ENCODE results near the gene CACNG5. TPM values are rescaled to one million over a fixed set of nuclear protein-coding genes. Genes with fewer than 3 reads are reported as not detected.

The CACNG5 gene, protein sequence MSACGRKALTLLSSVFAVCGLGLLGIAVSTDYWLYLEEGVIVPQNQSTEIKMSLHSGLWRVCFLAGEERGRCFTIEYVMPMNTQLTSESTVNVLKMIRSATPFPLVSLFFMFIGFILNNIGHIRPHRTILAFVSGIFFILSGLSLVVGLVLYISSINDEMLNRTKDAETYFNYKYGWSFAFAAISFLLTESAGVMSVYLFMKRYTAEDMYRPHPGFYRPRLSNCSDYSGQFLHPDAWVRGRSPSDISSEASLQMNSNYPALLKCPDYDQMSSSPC
- not detected for total RNA-seq (2013)
- polyA plus RNA-seq (not detected), polyA minus RNA-seq (not detected in 2 replicates), total RNA-seq (0 to 2.2 (median 0.12) reads per million in 11 experiments)

DNA sequence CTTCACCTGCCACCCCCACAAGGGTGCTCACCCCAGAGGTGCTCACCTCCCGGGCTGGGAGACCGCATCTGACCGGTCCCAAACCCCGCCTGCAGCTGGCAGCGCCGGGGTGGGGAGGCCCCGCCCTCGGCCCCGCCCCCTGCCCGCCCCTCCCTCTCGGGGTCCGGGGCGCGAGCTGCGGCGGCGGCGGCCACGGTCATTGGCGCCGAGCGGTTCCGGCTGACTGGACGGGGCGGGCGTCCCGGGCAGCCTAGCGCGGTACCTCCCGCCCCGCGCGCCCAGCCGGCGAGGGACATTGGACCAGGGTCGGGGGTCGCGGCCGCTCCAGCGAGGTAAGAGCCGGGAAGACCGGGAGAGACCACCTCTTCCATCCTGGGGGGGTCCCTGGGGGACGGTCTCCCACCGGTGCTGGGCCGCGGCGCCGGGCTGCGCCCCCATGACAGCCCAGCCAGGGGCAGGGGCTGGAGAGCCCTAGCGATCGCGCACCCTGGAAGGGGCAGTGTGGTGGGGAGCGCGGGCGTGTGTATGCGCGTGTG, at the start of gene CACNG5:
TSS of gene CACNG5 (plus strand) at position 199 of the 536 bp plus-strand sequence. CDS start 42,216 bp downstream, outside the sequence.
- H3K4me1 Mint-ChIP-seq, result peaks cover 2% of the 10 kb centered on the region
- 5% methylated on average over 48 of the region's 57 CpGs for WGBS (ENCODE audit: insufficient coverage)
- Histone ChIP-seq H3K4me3 (replicated peaks in 1 of 3; ENCODE audit: low read depth in 2 of 3, low read length in 3 of 3) (no peak within 1 kb of the TSS), H3K27me3 (ENCODE audit: control insufficient read depth in 2 of 2, insufficient read depth in 2 of 2, low read length in 2 of 2) (peaks cover 8 to 41% of the 10 kb centered on the region in 2 donors), H3K4me1 (ENCODE audit: control insufficient read depth in 1 of 2, insufficient read depth in 2 of 2, low read length in 2 of 2) (no peaks in the 10 kb centered on the region), H3K4me2 (replicated peaks; ENCODE audit: extremely low read depth, low read length, poor library complexity, severe bottlenecking) (no peak within 1 kb of the TSS), H3K79me2 (ENCODE audit: insufficient read depth, low read length) (no peaks in the 10 kb centered on the region), H3K9me3 (replicated peaks in 1 of 2; ENCODE audit: control insufficient read depth in 1 of 2, insufficient read depth in 1 of 2, low read length in 2 of 2) (no peaks in the 10 kb centered on the region), H2AFZ (ENCODE audit: insufficient read depth, low read depth, low read length, poor library complexity, severe bottlenecking) (no peak within 1 kb of the TSS), H3K36me3 (replicated peaks in 1 of 2; ENCODE audit: control insufficient read depth in 1 of 2, insufficient read depth in 2 of 2, low read length in 2 of 2) (no peaks in the 10 kb centered on the region), H3K9ac (ENCODE audit: insufficient read depth, low read length, poor library complexity, severe bottlenecking) (no peak within 1 kb of the TSS), H4K20me1 (ENCODE audit: insufficient read depth, low read length) (no peaks in the 10 kb centered on the region), H3K27ac (ENCODE audit: low read depth in 1 of 2, low read length in 2 of 2) (no peak within 1 kb of the TSS)
- no peak for DNase-seq
- H3K4me3 Mint-ChIP-seq, result peak within 1 kb of the TSS in 1 of 2 donors; percentile 65
- intact Hi-C loops (cut with micrococcal nuclease), result loop anchor here in 1 of 2 donors (5.0 kb wide), 1 partner anchor 53 kb away; no protein-coding TSS in a partner anchor
- no peaks in the 10 kb centered on the region for H3K36me3 Mint-ChIP-seq
- H3K27me3 Mint-ChIP-seq (ENCODE audit: low read depth in 3 of 3), result peaks cover 41 to 57% (median 42%) of the 10 kb centered on the region in 3 donors
- peaks cover 0 to 3% (median 0%) of the 10 kb centered on the region in 7 donors for H3K9me3 Mint-ChIP-seq
- H3K27ac Mint-ChIP-seq, result no peak within 1 kb of the TSS
- TF ChIP-seq, protein P1, sequence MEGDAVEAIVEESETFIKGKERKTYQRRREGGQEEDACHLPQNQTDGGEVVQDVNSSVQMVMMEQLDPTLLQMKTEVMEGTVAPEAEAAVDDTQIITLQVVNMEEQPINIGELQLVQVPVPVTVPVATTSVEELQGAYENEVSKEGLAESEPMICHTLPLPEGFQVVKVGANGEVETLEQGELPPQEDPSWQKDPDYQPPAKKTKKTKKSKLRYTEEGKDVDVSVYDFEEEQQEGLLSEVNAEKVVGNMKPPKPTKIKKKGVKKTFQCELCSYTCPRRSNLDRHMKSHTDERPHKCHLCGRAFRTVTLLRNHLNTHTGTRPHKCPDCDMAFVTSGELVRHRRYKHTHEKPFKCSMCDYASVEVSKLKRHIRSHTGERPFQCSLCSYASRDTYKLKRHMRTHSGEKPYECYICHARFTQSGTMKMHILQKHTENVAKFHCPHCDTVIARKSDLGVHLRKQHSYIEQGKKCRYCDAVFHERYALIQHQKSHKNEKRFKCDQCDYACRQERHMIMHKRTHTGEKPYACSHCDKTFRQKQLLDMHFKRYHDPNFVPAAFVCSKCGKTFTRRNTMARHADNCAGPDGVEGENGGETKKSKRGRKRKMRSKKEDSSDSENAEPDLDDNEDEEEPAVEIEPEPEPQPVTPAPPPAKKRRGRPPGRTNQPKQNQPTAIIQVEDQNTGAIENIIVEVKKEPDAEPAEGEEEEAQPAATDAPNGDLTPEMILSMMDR (IDR thresholded peaks at IDR 0.05), result no peak

DNA sequence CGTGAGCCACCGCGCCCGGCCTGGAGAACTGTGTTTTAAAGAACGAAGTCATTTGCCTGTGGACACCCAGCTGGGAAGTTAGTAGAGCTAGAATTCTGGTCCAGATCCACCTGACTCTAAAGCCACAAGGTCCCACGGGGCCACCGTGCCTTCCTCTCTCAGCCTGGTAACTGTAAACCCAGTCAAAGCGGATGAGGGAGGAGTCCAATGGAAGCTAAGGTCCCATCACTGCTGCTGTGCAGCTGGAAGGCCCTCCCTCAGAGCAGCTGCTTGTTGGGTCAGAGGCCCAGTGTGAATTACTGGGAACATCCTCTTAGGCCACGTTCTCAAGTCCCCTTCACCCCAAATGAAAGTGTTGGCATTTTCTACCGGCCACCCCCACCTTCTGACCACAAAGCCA, 48.8 kb upstream of the CACNG5 start:
- 96% methylated on average over 9 of the region's 10 CpGs for WGBS (ENCODE audit: insufficient coverage)
- peaks cover 39 to 50% of the 10 kb centered on the region in 2 donors for H3K36me3 Mint-ChIP-seq
- H3K4me2 ChIP-seq (replicated peaks; ENCODE audit: extremely low read depth, low read length, poor library complexity, severe bottlenecking), result no peak overlapping the region

More for the DNA sequence above, 48.8 kb upstream of the CACNG5 start:
- H3K4me3 ChIP-seq (replicated peaks in 1 of 3; ENCODE audit: low read depth in 2 of 3, low read length in 3 of 3), result no peak overlapping the region
- H3K4me1 ChIP-seq (ENCODE audit: control insufficient read depth in 1 of 2, insufficient read depth in 2 of 2, low read length in 2 of 2), result peaks cover 7 to 10% of the 10 kb centered on the region in 2 donors
- peaks cover 17 to 53% of the 10 kb centered on the region in 2 donors for H3K36me3 ChIP-seq (replicated peaks in 1 of 2; ENCODE audit: control insufficient read depth in 1 of 2, insufficient read depth in 2 of 2, low read length in 2 of 2)
- H4K20me1 ChIP-seq (ENCODE audit: insufficient read depth, low read length), result no peaks in the 10 kb centered on the region
- H3K27me3 ChIP-seq (ENCODE audit: control insufficient read depth in 2 of 2, insufficient read depth in 2 of 2, low read length in 2 of 2), result no peaks in the 10 kb centered on the region
- no peak overlapping the region for H3K9ac ChIP-seq (ENCODE audit: insufficient read depth, low read length, poor library complexity, severe bottlenecking)
- no peak overlapping the region for H3K27ac ChIP-seq (ENCODE audit: low read depth in 1 of 2, low read length in 2 of 2)
- H2AFZ ChIP-seq (ENCODE audit: insufficient read depth, low read depth, low read length, poor library complexity, severe bottlenecking), result no peak overlapping the region
- Mint-ChIP-seq H3K9me3 (no peaks in the 10 kb centered on the region), H3K4me3 (no peak overlapping the region), H3K4me1 (peaks cover 8% of the 10 kb centered on the region), H3K27ac (no peak overlapping the region), H3K27me3 (ENCODE audit: low read depth in 3 of 3) (peaks cover 0 to 5% (median 2%) of the 10 kb centered on the region in 3 donors)
- no peaks in the 10 kb centered on the region for H3K9me3 ChIP-seq (replicated peaks in 1 of 2; ENCODE audit: control insufficient read depth in 1 of 2, insufficient read depth in 1 of 2, low read length in 2 of 2)
- intact Hi-C loops (cut with micrococcal nuclease), result no loop called here
- no peaks in the 10 kb centered on the region for H3K79me2 ChIP-seq (ENCODE audit: insufficient read depth, low read length)
- DNase-seq, result no peak
- TF ChIP-seq, protein P1 (IDR thresholded peaks at IDR 0.05), result no peak

All from CD14-positive monocyte (primary cell).